Ovary (tissue), 9 donors: ENCODE measurements around the gene BCL11B. TPM values are rescaled to one million over a fixed set of nuclear protein-coding genes. Genes with fewer than 3 reads are reported as not detected.

Experiments used
- DNase-seq, 5 donors: peaks; one replicate each; pipeline ENCODE4 v3.0.0-alpha.2; 2019 to 2020
- H3K27ac ChIP-seq, 2 donors: fragments of 200-600 bp; one replicate each; pipeline versions ENCODE4 v1.5.1 to v1.8.0; 2019 to 2022
- H3K27me3 ChIP-seq: fragments of 200-600 bp; one replicate; pipeline ENCODE4 v1.8.0; 2022
- H3K36me3 ChIP-seq: fragments of 200-600 bp; sonication (generic); one replicate; pipeline ENCODE4 v1.5.1; 2019
- H3K4me1 ChIP-seq: one replicate; pipeline ENCODE4 v1.8.1; 2013; ENCODE audit warnings: mild to moderate bottlenecking, moderate library complexity; ENCODE audit not compliant: insufficient read depth
- H3K4me3 ChIP-seq: fragments of 200-600 bp; sonication (generic); one replicate; pipeline ENCODE4 v1.5.1; 2017
- H3K9me3 ChIP-seq, 2 donors: fragments of 200-600 bp in 1 of 2; sonication (generic) in 1 of 2; one replicate each; pipeline versions ENCODE4 v1.5.1 to v1.8.1; 2013 to 2019; ENCODE audit warnings: mild to moderate bottlenecking in 1 of 2, moderate library complexity in 1 of 2
- CTCF ChIP-seq, 3 donors: fragments of 450-650 bp in 2 of 3; fragments of 200-600 bp in 1 of 3; IDR thresholded peaks; one replicate each; pipeline versions ENCODE4 v1.5.1 to v1.8.0; 2016 to 2022; ENCODE audit warnings: antibody characterized with exemption in 3 of 3, mild to moderate bottlenecking in 1 of 3
- EP300 ChIP-seq: sonication (generic); formaldehyde crosslinking; IDR thresholded peaks from one replicate; pipeline ENCODE4 v1.6.1; 2017; ENCODE audit warnings: antibody characterized with exemption
- POLR2A ChIP-seq: fragments of 450-650 bp; IDR thresholded peaks from one replicate; pipeline ENCODE4 v1.6.1; 2017; ENCODE audit warnings: antibody characterized with exemption, mild to moderate bottlenecking, moderate library complexity
- WGBS, 3 donors: extraction: QIAGEN DNeasy Blood & Tissue Kit in 1 of 3; methylation state at CpG; one replicate each; pipeline versions ENCODE4 v1.1.5 to v1.1.7; 2013 to 2017; 5-methylcytosine and 5-hydroxymethylcytosine counted together
- intact Hi-C, 4 donors: fragments of 100-400 bp; cut with DNase I; formaldehyde crosslinking; loops; one replicate each; pipeline versions ENCODE4 v1.11.0 to v1.15.1; 2022 to 2023
- polyA plus RNA-seq, 2 donors: library from polyadenylated mRNA; stranded (reverse); fragments of 200-250 nt in 1 of 2; fragments of 350-450 nt in 1 of 2; fragmentation: Illumina TruSeq in 1 of 2; extraction: RNeasy Lipid Tissue Mini Kit (QIAGEN cat#74804) in 1 of 2; gene quantifications; one replicate each; pipeline ENCODE4 v1.2.3, GENCODE V29; 2013 to 2014
- total RNA-seq, 7 donors: library from RNA; depleted of rRNA in 2 of 7; stranded (reverse); fragments of >200 nt in 2 of 7; fragmentation: NEBNext Ultra II Directional in 3 of 7; extraction: Animal tissue kit (Norgen Biotek cat#: 25700) in 3 of 7; gene quantifications; one replicate each; pipeline versions ENCODE4 v1.1.0 to v1.2.4, GENCODE V29; 2016 to 2023
- donor health status: DM: no; HTN: no; CAD: no; lungs with moderate emphysema.
- donor health status: DM: no; HTN: no; CAD: no.
- donor health status: Bipolar disorder and iron deficiency.
- donor health status: DM: yes; HTN: yes; CAD: no.
- donor health status: DM: no; HTN: no; CAD: no.
- donor health status: DM: yes; HTN: yes; CAD: no.

Gene BCL11B
- total and polyA plus RNA-seq, 9 donors, result 0.08 to 0.84 (median 0.43) TPM

DNA sequence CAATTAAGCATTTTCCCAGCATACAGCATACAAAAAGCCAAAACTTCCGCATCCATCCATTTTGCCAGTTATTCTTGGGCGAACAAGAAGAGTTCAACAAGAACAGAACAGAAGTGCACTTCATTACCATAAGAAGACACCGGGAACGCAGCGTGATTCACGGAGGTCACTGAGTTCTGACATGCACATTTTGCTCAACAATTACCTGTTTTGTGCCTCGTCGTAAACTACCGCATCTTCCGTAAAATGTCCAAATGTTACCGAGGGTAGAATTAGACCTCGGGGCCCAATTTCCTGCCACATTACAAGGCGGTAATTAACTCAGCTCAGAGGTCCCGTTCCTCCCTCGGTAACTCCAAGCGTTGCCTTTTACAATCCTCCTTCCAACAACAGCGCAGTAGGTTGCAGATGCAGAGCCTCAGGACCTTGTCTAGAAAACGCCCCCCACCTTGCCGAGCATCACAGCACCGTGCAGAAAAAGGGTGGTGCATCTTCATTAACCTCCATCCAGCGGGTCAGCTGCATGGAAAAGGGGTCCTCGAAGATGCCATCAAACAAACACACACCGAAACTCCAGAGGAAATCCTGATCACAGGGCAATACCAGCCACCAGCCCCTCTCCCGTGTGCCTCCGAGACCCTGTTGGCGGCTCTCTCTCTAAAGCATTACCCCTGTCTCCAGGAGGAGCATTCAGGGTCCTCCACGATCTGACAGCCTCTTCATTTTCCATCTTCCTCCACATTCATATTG is 125.2 kb downstream of the BCL11B start:
- TF ChIP-seq EP300 (no peak), CTCF (IDR thresholded peaks at IDR 0.05) (no peak)
- Histone ChIP-seq H3K9me3 (no peaks in the 10 kb centered on the region), H3K27me3 (no peaks in the 10 kb centered on the region), H3K4me1 (no peaks in the 10 kb centered on the region), H3K4me3 (no peak overlapping the region), H3K27ac (no peak overlapping the region), H3K36me3 (no peaks in the 10 kb centered on the region)
- 55 to 67% (median 59%) methylated on average over 27 of the region's 27 CpGs for WGBS, 3 donors
- DNase-seq, result no peak
- intact Hi-C loops, result no loop called here

GRCh38 chr14:99145307-99145706 is 126.7 kb downstream of the BCL11B start:
- Histone ChIP-seq H3K27ac (no peak overlapping the region), H3K9me3 (no peaks in the 10 kb centered on the region), H3K27me3 (no peaks in the 10 kb centered on the region), H3K36me3 (no peaks in the 10 kb centered on the region), H3K4me1 (no peaks in the 10 kb centered on the region), H3K4me3 (no peak overlapping the region)
- intact Hi-C loops, result no loop called here
- TF ChIP-seq CTCF (IDR thresholded peaks at IDR 0.05) (no peak), EP300 (no peak), POLR2A (no peak)
- DNase-seq, result no peak
- 83 to 88% (median 86%) methylated on average over 4 of the region's 4 CpGs for WGBS, 3 donors

DNA sequence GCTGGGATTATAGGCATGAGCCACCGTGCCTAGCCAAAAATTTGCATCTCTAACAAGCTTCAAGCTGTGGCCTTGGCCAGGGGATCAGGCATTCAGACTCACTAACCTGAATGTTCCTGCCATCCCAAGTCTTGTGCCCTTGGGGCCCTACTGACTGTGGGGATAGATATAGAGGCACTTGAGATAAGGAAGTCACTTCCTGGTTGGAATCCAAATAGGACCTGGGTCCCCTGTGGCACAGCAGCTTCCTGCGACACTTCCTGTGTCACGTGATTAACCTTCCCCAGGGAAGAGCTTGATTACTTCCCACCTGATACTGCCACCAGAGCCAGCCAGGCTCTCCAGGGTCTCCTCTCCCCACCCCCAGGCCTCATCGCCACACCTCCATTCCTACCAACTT is 128.2 kb downstream of the BCL11B start:
- no peaks in the 10 kb centered on the region for H3K36me3 ChIP-seq
- H3K4me1 ChIP-seq, result no peaks in the 10 kb centered on the region
- H3K27me3 ChIP-seq, result no peaks in the 10 kb centered on the region
- H3K4me3 ChIP-seq, result no peak overlapping the region
- H3K9me3 ChIP-seq, result no peaks in the 10 kb centered on the region
- WGBS, 3 donors, result 64 to 92% (median 74%) methylated on average over 4 of the region's 4 CpGs
- no peak for DNase-seq
- no peak overlapping the region for H3K27ac ChIP-seq
- TF ChIP-seq EP300, result no peak
- TF ChIP-seq CTCF (IDR thresholded peaks at IDR 0.05), result no peak
- intact Hi-C loops, result no loop called here

DNA sequence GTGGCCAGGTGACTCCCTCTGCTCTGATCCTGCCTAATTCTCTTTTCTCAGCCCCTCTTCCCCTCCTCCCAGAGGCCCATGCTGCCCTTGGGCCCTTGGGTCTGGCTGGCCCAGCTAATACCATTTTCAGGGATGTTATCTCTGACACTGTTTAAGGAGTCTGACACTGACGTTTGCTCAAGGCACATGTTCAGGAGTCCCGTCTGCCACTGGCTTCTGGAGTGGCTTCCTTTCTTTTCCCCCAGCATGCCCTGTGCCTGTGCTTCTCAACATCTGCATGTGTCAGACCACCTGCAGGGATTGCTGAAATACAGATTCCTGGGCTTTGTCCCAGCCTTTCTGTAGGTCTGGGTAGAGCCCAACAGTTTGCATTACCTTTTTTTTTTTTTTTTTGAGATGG is 128.9 kb downstream of the BCL11B start:
- no peak for DNase-seq
- Histone ChIP-seq H3K4me3 (no peak overlapping the region), H3K36me3 (no peaks in the 10 kb centered on the region), H3K9me3 (no peaks in the 10 kb centered on the region), H3K27ac (no peak overlapping the region), H3K27me3 (no peaks in the 10 kb centered on the region), H3K4me1 (no peaks in the 10 kb centered on the region)
- intact Hi-C loops, result no loop called here
- 29 to 47% (median 38%) methylated on average over 2 of the region's 2 CpGs for WGBS, 3 donors
- no peak for TF ChIP-seq EP300
- no peak for TF ChIP-seq CTCF (IDR thresholded peaks at IDR 0.05)
